Activated CD4-positive, alpha-beta memory T cell treated with anti-CD3 and anti-CD28 coated beads for 36 hours (primary cell): ENCODE results near the gene RIOK3. TPM values are rescaled to one million over a fixed set of nuclear protein-coding genes. Genes with fewer than 3 reads are reported as not detected.
"Not testable (repeated sequence)": the region's sequence is repeated elsewhere in the genome, so short reads cannot be mapped to it uniquely, and the experiment has no call there.

Experiments
- CTCF ChIA-PET: fragments of 350-600 bp; sonication (Branson Sonifier 250); formaldehyde crosslinking; loops from one replicate; lab custom pipeline; 2021; ENCODE audit warnings: antibody characterized with exemption, inconsistent platforms; lab: Charles Lee
- POLR2A ChIA-PET: fragments of 350-600 bp; sonication (Branson Sonifier 250); formaldehyde crosslinking; loops from one replicate; lab custom pipeline; 2021; ENCODE audit warnings: antibody characterized with exemption; lab: Charles Lee
- DNase-seq: peaks from one replicate; pipeline ENCODE4 v3.0.0-alpha.2; 2020
- H3K27ac Mint-ChIP-seq: one replicate; pipeline ENCODE4 v1.8.0; 2021; ENCODE audit warnings: mixed read lengths
- H3K27me3 Mint-ChIP-seq: one replicate; pipeline ENCODE4 v1.8.0; 2021; ENCODE audit warnings: mixed read lengths
- H3K36me3 Mint-ChIP-seq: one replicate; pipeline ENCODE4 v1.8.0; 2021; ENCODE audit warnings: mixed read lengths
- H3K4me1 Mint-ChIP-seq: one replicate; pipeline ENCODE4 v1.8.0; 2021; ENCODE audit warnings: low read depth, mixed read lengths
- H3K4me3 Mint-ChIP-seq: one replicate; pipeline ENCODE4 v1.8.0; 2021; ENCODE audit warnings: mild to moderate bottlenecking, mixed read lengths
- H3K9me3 Mint-ChIP-seq: one replicate; pipeline ENCODE4 v1.8.0; 2021; ENCODE audit warnings: mixed read lengths
- intact Hi-C: fragments of 100-400 bp; cut with micrococcal nuclease; formaldehyde crosslinking; loops from one replicate; pipeline ENCODE4 v1.15.1; 2023
- total RNA-seq, 2 experiments: library from RNA; stranded (reverse); gene quantifications; one replicate each; pipeline ENCODE4 v1.2.3, GENCODE V29; 2021

The RIOK3 gene
- total RNA-seq, 2 experiments from 2014 or later, result 51.0 to 55.8 TPM

GRCh38 chr18:23429538-23429937 is 23.5 kb upstream of the RIOK3 start:
- H3K27me3 Mint-ChIP-seq, intact Hi-C loops, POLR2A ChIA-PET, H3K4me1 Mint-ChIP-seq, DNase-seq, CTCF ChIA-PET, H3K27ac Mint-ChIP-seq, H3K4me3 Mint-ChIP-seq, H3K9me3 Mint-ChIP-seq: not testable (repeated sequence)
- H3K36me3 Mint-ChIP-seq, result peaks cover 10% of the 10 kb centered on the region

- Mint-ChIP-seq H3K4me1 (peaks cover 9% of the 10 kb centered on the region), H3K9me3 (no peaks in the 10 kb centered on the region), H3K4me3 (no peak overlapping the region), H3K36me3 (peaks cover 10% of the 10 kb centered on the region), H3K27me3 (no peaks in the 10 kb centered on the region), H3K27ac (no peak overlapping the region)
- intact Hi-C loops, result loop anchor here (10.0 kb wide), 1 partner anchor 1689 kb away; the partner anchor contains the start of gene MIB1
- DNase-seq, result no peak
- ChIA-PET POLR2A (no interaction called here), CTCF (no interaction called here)
Measured at GRCh38 chr18:23433360-23433759, 19.7 kb upstream of the RIOK3 start.

GRCh38 chr18:23437357-23438045 is 15.6 kb upstream of the RIOK3 start:
- POLR2A ChIA-PET, result no interaction called here
- H3K27ac Mint-ChIP-seq, result peak overlapping the region; percentile 18

GRCh38 chr18:23438046-23438377 is 15.1 kb upstream of the RIOK3 start:
- peaks cover 17% of the 10 kb centered on the region for H3K4me1 Mint-ChIP-seq
- intact Hi-C loops, result loop anchor here (1.0 to 10.0 kb wide), 3 partner anchors 15 to 1693 kb away; partner anchors contain the start of genes MIB1, RIOK3 and RMC1
- CTCF ChIA-PET, result interaction anchor here (1.0 kb wide), 1 partner anchor 61 kb away, joined by 3 read pairs; no protein-coding TSS in a partner anchor
- H3K27me3 Mint-ChIP-seq, result peaks cover 2% of the 10 kb centered on the region
- no peak overlapping the region for H3K27ac Mint-ChIP-seq
- no peak for DNase-seq
- peaks cover 4% of the 10 kb centered on the region for H3K9me3 Mint-ChIP-seq
- H3K36me3 Mint-ChIP-seq, result no peaks in the 10 kb centered on the region
- H3K4me3 Mint-ChIP-seq, result peak overlapping the region; percentile 90
- POLR2A ChIA-PET, result no interaction called here

More at GRCh38 chr18:23437357-23438045, 15.6 kb upstream of the RIOK3 start:
- H3K36me3 Mint-ChIP-seq, result no peaks in the 10 kb centered on the region
- H3K4me1 Mint-ChIP-seq, result peaks cover 17% of the 10 kb centered on the region
- H3K9me3 Mint-ChIP-seq, result peaks cover 4% of the 10 kb centered on the region
- peaks cover 2% of the 10 kb centered on the region for H3K27me3 Mint-ChIP-seq
- intact Hi-C loops, result loop anchor here (1.0 to 10.0 kb wide), 3 partner anchors 16 to 1693 kb away; partner anchors contain the start of genes MIB1, RIOK3 and RMC1
- peak; percentile 87 for DNase-seq
- CTCF ChIA-PET, result interaction anchor here (1.0 kb wide), 1 partner anchor 61 kb away, joined by 3 read pairs; no protein-coding TSS in a partner anchor
- H3K4me3 Mint-ChIP-seq, result peak overlapping the region; percentile 90

GRCh38 chr18:23438608-23439366 is 14.3 kb upstream of the RIOK3 start:
- H3K4me3 Mint-ChIP-seq, result peak overlapping the region; percentile 90
- peaks cover 4% of the 10 kb centered on the region for H3K9me3 Mint-ChIP-seq
- peaks cover 17% of the 10 kb centered on the region for H3K4me1 Mint-ChIP-seq
- intact Hi-C loops, result loop anchor here (1.0 to 10.0 kb wide), 3 partner anchors 15 to 1694 kb away; partner anchors contain the start of genes MIB1, RIOK3 and RMC1
- peaks cover 3% of the 10 kb centered on the region for H3K27me3 Mint-ChIP-seq
- H3K36me3 Mint-ChIP-seq, result no peaks in the 10 kb centered on the region
- POLR2A ChIA-PET, result no interaction called here
- DNase-seq, result peak; percentile 13
- CTCF ChIA-PET, result interaction anchor here (1.1 kb wide), 1 partner anchor 14 kb away, joined by 3 read pairs; the partner anchor contains the start of gene RIOK3
- no peak overlapping the region for H3K27ac Mint-ChIP-seq

GRCh38 chr18:23440131-23440530 is 13.0 kb upstream of the RIOK3 start:
- no peak overlapping the region for H3K27ac Mint-ChIP-seq
- no peaks in the 10 kb centered on the region for H3K36me3 Mint-ChIP-seq
- ChIA-PET POLR2A (no interaction called here), CTCF (interaction anchor here (1.1 kb wide), 1 partner anchor 308 kb away, joined by 3 read pairs; no protein-coding TSS in a partner anchor)
- intact Hi-C loops, result no loop called here
- no peak for DNase-seq
- peaks cover 17% of the 10 kb centered on the region for H3K4me1 Mint-ChIP-seq
- peaks cover 3% of the 10 kb centered on the region for H3K27me3 Mint-ChIP-seq
- no peak overlapping the region for H3K4me3 Mint-ChIP-seq
- peaks cover 4% of the 10 kb centered on the region for H3K9me3 Mint-ChIP-seq

GRCh38 chr18:23442958-23443357 is 10.1 kb upstream of the RIOK3 start:
- Mint-ChIP-seq H3K9me3 (peaks cover 4% of the 10 kb centered on the region), H3K27me3 (peaks cover 3% of the 10 kb centered on the region), H3K27ac (no peak overlapping the region), H3K36me3 (no peaks in the 10 kb centered on the region), H3K4me1 (peaks cover 11% of the 10 kb centered on the region), H3K4me3 (no peak overlapping the region)
- CTCF ChIA-PET, result no interaction called here
- intact Hi-C loops, result no loop called here
- no peak for DNase-seq
- POLR2A ChIA-PET, result interaction anchor here (0.6 kb wide), 1 partner anchor 696 kb away, joined by 4 read pairs; no protein-coding TSS in a partner anchor

GRCh38 chr18:23448291-23448690 is 4.8 kb upstream of the RIOK3 start:
- CTCF ChIA-PET, result no interaction called here
- no peak overlapping the region for H3K27ac Mint-ChIP-seq
- intact Hi-C loops, result no loop called here
- DNase-seq, result no peak
- peaks cover 2% of the 10 kb centered on the region for H3K27me3 Mint-ChIP-seq
- peaks cover 13% of the 10 kb centered on the region for H3K4me1 Mint-ChIP-seq
- H3K9me3 Mint-ChIP-seq, result no peaks in the 10 kb centered on the region
- no peaks in the 10 kb centered on the region for H3K36me3 Mint-ChIP-seq
- no peak overlapping the region for H3K4me3 Mint-ChIP-seq
- POLR2A ChIA-PET, result no interaction called here

GRCh38 chr18:23450022-23450421 is 3.1 kb upstream of the RIOK3 start:
- Mint-ChIP-seq H3K36me3 (no peaks in the 10 kb centered on the region), H3K4me1 (peaks cover 26% of the 10 kb centered on the region), H3K9me3 (no peaks in the 10 kb centered on the region), H3K4me3 (no peak overlapping the region), H3K27me3 (peaks cover 2% of the 10 kb centered on the region), H3K27ac (no peak overlapping the region)
- DNase-seq, result no peak
- ChIA-PET CTCF (no interaction called here), POLR2A (no interaction called here)
- intact Hi-C loops, result loop anchor here (5.0 kb wide), 1 partner anchor 1838 kb away; the partner anchor contains the start of gene SNRPD1

- intact Hi-C loops, result loop anchor here (5.0 kb wide), 1 partner anchor 1839 kb away; the partner anchor contains the start of gene SNRPD1
- H3K27me3 Mint-ChIP-seq, result peaks cover 2% of the 10 kb centered on the region
- H3K36me3 Mint-ChIP-seq, result no peaks in the 10 kb centered on the region
- H3K4me3 Mint-ChIP-seq, result no peak overlapping the region
- H3K9me3 Mint-ChIP-seq, result no peaks in the 10 kb centered on the region
- no peak for DNase-seq
- peak overlapping the region; percentile 28 for H3K27ac Mint-ChIP-seq
- ChIA-PET CTCF (no interaction called here), POLR2A (no interaction called here)
- peaks cover 32% of the 10 kb centered on the region for H3K4me1 Mint-ChIP-seq
Measured at GRCh38 chr18:23451011-23451410, 2.1 kb upstream of the RIOK3 start.

- no peaks in the 10 kb centered on the region for H3K9me3 Mint-ChIP-seq
- ChIA-PET POLR2A (no interaction called here), CTCF (no interaction called here)
- no peaks in the 10 kb centered on the region for H3K36me3 Mint-ChIP-seq
- DNase-seq, result no peak
- H3K4me3 Mint-ChIP-seq, result no peak overlapping the region
- peaks cover 2% of the 10 kb centered on the region for H3K27me3 Mint-ChIP-seq
- H3K27ac Mint-ChIP-seq, result no peak overlapping the region
- intact Hi-C loops, result loop anchor here (5.0 kb wide), 1 partner anchor 1839 kb away; the partner anchor contains the start of gene SNRPD1
- peaks cover 32% of the 10 kb centered on the region for H3K4me1 Mint-ChIP-seq
Measured at GRCh38 chr18:23451491-23451890, 1.6 kb upstream of the RIOK3 start.

GRCh38 chr18:23452347-23452727 is 750 bp upstream of the RIOK3 start:
- no peak for DNase-seq
- Mint-ChIP-seq H3K4me3 (peak overlapping the region; percentile 98), H3K9me3 (no peaks in the 10 kb centered on the region), H3K27ac (peak overlapping the region; percentile 88), H3K27me3 (peaks cover 2% of the 10 kb centered on the region), H3K36me3 (peaks cover 2% of the 10 kb centered on the region), H3K4me1 (peaks cover 36% of the 10 kb centered on the region)
- CTCF ChIA-PET, result interaction anchor here (0.7 to 1.5 kb wide), 5 partner anchors 13 to 1852 kb away, joined by 3 read pairs; partner anchors contain the start of gene ESCO1
- intact Hi-C loops, result loop anchor here (2.0 to 5.0 kb wide), 2 partner anchors 222 to 1840 kb away; partner anchors contain the start of gene SNRPD1
- POLR2A ChIA-PET, result interaction anchor here (1.0 kb wide), 1 partner anchor 36 kb away, joined by 4 read pairs; no protein-coding TSS in a partner anchor
